Activated T-cell treated with anti-CD3 and anti-CD28 coated beads, Interleukin-2, amount 50 U/mL, for 24 hours (primary cell): ENCODE results near the gene SH2D1A.
A peak's percentile ranks its signal among the peaks of the same experiment; 100 is the strongest.

Experiments
- DNase-seq: peaks from one replicate; pipeline ENCODE4 v3.0.0-alpha.2; 2020
- H3K27ac Mint-ChIP-seq: 2 replicates; pipeline ENCODE4 v1.8.0; 2020; ENCODE audit warnings: mild to moderate bottlenecking, mixed read lengths
- H3K27me3 Mint-ChIP-seq: 2 replicates; pipeline ENCODE4 v1.8.0; 2020; ENCODE audit warnings: mixed read lengths
- H3K36me3 Mint-ChIP-seq: 2 replicates; pipeline ENCODE4 v1.8.0; 2020; ENCODE audit warnings: low read depth, mixed read lengths
- H3K4me1 Mint-ChIP-seq: 2 replicates; pipeline ENCODE4 v1.8.0; 2020; ENCODE audit warnings: low read depth, mixed read lengths
- H3K4me3 Mint-ChIP-seq: 2 replicates; pipeline ENCODE4 v1.8.0; 2020; ENCODE audit warnings: mild to moderate bottlenecking, moderate library complexity, mixed read lengths
- H3K9me3 Mint-ChIP-seq: 2 replicates; pipeline ENCODE4 v1.8.0; 2020; ENCODE audit warnings: mixed read lengths

The SH2D1A gene

DNA sequence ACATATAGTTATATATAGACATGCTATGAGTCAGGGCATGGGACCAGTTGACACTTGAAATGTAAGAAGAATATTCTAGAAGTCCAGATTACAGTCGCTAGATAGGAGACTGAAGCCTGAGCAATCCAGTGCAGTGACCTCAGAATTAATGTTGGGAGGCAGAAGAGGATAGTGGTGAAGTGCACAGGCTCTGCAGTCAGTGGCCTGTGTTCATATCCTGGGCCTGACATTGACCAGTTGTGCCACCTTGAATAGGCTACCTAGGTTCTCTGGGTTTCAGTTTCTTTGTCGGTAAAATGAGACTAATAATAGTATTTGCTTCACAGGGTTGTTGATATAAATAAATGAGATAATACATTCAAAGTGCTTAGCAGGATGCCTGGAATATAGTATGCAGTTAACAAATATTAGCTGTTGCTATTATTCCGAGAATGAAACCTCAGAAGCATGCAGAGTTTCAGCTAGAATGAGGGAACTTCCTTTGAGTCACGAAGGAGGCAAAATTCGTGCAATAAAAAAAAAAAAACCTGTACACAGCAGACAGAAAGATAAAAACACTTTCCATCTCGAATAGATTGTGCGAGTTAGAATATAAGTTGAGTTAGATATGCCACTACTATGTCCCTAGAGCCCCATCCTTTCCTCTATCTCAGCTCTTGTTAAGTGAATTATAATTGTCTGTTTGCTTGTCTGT, 4.0 kb upstream of the SH2D1A start:
- Mint-ChIP-seq H3K36me3 (peaks cover 6% of the 10 kb centered on the region), H3K4me1 (peaks cover 74% of the 10 kb centered on the region), H3K9me3 (no peaks in the 10 kb centered on the region), H3K27ac (peak overlapping the region; percentile 82), H3K27me3 (peaks cover 3% of the 10 kb centered on the region), H3K4me3 (peak overlapping the region; percentile 57)
- DNase-seq = no peak

DNA sequence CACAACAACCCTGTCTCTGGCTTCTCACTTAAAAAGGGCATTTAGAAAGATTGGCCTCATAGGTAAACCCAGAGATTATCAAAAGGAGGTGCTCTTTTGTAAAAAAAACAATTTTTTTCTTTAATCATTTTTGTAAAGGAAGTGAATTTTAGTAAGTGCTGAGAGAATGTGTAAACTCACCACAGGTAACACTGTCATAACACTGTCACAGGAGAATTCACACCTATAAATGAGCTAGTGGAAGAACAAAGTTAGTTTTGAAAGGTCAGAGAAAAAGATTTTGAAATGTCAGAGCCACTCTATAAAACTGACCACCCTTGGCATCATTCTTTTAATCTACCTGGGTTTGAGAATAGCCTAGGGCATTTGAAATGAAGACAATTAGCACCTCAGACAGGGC, 3.3 kb upstream of the SH2D1A start:
- H3K4me1 Mint-ChIP-seq = peaks cover 70% of the 10 kb centered on the region
- peak overlapping the region; percentile 57 for H3K4me3 Mint-ChIP-seq
- no peaks in the 10 kb centered on the region for H3K9me3 Mint-ChIP-seq
- H3K27ac Mint-ChIP-seq = peak overlapping the region; percentile 82
- H3K36me3 Mint-ChIP-seq = peaks cover 6% of the 10 kb centered on the region
- peaks cover 3% of the 10 kb centered on the region for H3K27me3 Mint-ChIP-seq
- DNase-seq = no peak

DNA sequence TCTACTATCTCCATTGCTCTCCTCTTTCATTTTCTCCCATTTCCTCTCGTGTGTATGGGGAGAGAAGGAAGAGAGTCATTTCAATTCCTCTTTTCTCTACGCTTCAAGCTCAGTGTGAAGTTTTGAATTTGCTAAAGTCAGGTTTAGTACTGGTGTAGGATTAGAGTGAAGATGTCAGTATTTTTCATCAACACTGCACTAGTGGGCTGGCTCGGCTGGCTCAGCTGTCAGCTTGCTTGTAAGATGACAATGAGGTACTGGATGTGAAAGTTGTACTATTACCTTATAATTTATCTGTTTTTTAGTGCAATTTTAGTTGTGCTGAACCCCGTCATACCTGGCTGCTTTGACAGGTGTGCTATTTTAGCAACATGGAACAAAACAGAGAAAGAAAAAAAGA, 2.1 kb upstream of the SH2D1A start:
- no peak for DNase-seq
- Mint-ChIP-seq H3K4me3 (peak overlapping the region; percentile 18), H3K9me3 (no peaks in the 10 kb centered on the region), H3K27me3 (peaks cover 3% of the 10 kb centered on the region), H3K36me3 (peaks cover 16% of the 10 kb centered on the region), H3K4me1 (peaks cover 71% of the 10 kb centered on the region), H3K27ac (peak overlapping the region; percentile 82)

DNA sequence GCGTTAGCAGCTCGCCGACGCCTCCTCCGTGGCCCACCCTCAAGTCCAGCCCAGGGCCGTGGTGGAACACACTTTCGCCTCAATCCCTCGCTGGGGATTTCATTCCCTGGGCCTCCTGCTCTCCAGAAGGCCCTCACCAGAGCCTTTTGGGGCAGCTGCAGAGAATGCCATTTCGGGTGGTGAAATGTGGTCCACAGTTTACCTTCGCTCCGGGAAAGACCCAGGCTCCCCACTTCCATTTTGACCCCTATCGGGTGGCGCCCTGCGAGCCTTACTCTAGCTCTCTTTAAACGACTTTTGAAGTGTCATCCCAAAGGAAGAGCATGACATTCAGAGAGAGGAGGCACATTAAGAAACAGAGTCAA, 496 bp downstream of the SH2D1A start:
- Mint-ChIP-seq H3K27ac (peak overlapping the region; percentile 98), H3K27me3 (peaks cover 3% of the 10 kb centered on the region), H3K9me3 (no peaks in the 10 kb centered on the region), H3K4me3 (peak overlapping the region; percentile 90), H3K36me3 (peaks cover 16% of the 10 kb centered on the region), H3K4me1 (peaks cover 56% of the 10 kb centered on the region)
- peak; percentile 57 for DNase-seq

DNA sequence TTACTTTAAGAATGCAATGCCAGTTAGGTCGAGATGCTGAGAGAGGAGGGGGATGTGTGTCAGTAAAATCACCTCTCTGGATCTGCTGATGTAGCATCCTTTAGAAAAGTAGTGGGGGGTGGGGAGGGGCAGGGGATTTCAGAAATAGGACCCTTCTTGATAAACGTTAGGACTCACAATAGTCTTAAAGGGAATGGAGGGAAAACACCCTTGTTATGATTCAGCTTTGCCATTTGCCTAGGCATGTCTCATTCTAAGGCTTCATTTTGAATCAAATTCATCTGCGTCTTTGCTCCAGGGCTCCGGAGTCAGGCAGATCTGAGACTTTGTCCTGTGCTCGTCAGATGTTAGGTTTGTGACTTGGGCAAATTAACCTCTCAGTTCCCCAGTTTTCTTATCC, 879 bp downstream of the SH2D1A start:
- Mint-ChIP-seq H3K27me3 (peaks cover 3% of the 10 kb centered on the region), H3K27ac (peak overlapping the region; percentile 98), H3K36me3 (peaks cover 16% of the 10 kb centered on the region), H3K4me1 (peaks cover 52% of the 10 kb centered on the region), H3K4me3 (peak overlapping the region; percentile 90), H3K9me3 (no peaks in the 10 kb centered on the region)
- no peak for DNase-seq

DNA sequence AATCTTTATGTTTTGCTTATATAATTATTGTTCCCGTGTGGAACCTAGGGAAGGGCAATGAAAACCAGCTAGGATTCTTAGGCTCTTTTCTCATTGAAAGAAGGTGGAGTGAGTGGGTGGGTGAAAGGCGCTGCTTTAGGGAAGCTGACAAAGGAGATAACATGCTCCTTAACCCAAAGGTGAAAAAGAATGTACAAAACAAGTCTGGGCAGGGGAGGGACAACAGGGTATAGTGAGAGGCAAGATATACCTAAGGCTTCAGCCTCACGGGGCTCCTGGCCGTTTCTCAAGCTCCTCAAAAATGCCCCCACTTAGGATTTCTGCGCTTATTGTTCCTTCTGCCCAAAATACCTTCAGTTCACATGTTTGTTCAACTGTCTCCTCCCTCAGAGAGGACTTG, 1.8 kb downstream of the SH2D1A start:
- H3K27ac Mint-ChIP-seq = peak overlapping the region; percentile 98
- no peaks in the 10 kb centered on the region for H3K9me3 Mint-ChIP-seq
- H3K4me1 Mint-ChIP-seq = peaks cover 47% of the 10 kb centered on the region
- peaks cover 3% of the 10 kb centered on the region for H3K27me3 Mint-ChIP-seq
- peak overlapping the region; percentile 90 for H3K4me3 Mint-ChIP-seq
- H3K36me3 Mint-ChIP-seq = peaks cover 16% of the 10 kb centered on the region
- no peak for DNase-seq

DNA sequence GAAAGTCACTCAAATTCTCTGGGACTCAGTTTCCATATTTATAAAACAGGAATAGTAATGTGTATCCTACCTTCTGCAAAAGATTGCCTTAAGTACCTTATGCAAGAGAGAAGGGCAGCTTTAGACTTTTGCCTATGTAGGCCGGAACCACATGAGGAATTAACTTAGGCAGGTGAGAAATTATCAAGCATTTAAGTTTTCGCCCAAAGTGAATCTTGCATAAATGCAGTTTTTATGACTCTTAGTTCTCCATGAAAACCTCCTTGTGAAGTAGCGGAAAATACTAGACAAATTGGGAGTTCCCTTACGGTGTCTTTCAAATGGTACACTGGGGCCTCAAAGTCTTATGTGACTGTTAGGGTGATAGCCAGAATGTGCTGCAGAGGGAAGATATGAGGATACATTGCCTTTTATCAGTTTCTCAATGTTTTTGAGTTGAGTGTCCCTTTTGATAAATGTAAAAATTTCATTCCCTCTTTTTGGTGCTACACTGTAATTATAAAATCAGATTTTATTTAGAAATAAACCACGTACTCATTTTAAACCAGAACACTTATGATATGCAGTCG, 2.6 kb downstream of the SH2D1A start:
- DNase-seq = no peak
- peak overlapping the region; percentile 90 for H3K4me3 Mint-ChIP-seq

DNA sequence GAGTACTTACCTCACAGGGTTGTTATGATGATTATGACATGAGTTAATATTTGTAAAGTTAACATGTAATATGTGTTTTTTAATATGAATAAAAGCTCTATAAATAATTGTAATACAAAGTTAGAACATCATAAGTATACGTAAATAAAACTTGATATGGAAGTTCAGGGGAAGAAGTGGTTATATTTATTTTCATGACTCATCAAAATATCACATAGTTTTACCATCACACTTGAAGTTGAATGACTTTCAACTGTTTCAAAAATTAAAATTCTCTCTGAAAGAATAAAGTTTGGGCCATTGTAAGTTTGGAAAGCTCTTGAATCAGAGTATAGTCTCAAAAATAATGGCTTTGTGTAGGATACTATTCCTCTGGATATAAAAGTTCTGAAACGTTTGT, 8.3 kb downstream of the SH2D1A start:
- peaks cover 56% of the 10 kb centered on the region for H3K4me1 Mint-ChIP-seq
- H3K36me3 Mint-ChIP-seq = peaks cover 8% of the 10 kb centered on the region
- peak overlapping the region; percentile 68 for H3K4me3 Mint-ChIP-seq
- peaks cover 6% of the 10 kb centered on the region for H3K27me3 Mint-ChIP-seq
- DNase-seq = no peak
- no peaks in the 10 kb centered on the region for H3K9me3 Mint-ChIP-seq
- peak overlapping the region; percentile 89 for H3K27ac Mint-ChIP-seq

More for the DNA sequence above, 2.6 kb downstream of the SH2D1A start:
- peaks cover 16% of the 10 kb centered on the region for H3K36me3 Mint-ChIP-seq
- H3K27ac Mint-ChIP-seq = peak overlapping the region; percentile 98
- no peaks in the 10 kb centered on the region for H3K9me3 Mint-ChIP-seq
- H3K27me3 Mint-ChIP-seq = peaks cover 3% of the 10 kb centered on the region
- peaks cover 45% of the 10 kb centered on the region for H3K4me1 Mint-ChIP-seq

DNA sequence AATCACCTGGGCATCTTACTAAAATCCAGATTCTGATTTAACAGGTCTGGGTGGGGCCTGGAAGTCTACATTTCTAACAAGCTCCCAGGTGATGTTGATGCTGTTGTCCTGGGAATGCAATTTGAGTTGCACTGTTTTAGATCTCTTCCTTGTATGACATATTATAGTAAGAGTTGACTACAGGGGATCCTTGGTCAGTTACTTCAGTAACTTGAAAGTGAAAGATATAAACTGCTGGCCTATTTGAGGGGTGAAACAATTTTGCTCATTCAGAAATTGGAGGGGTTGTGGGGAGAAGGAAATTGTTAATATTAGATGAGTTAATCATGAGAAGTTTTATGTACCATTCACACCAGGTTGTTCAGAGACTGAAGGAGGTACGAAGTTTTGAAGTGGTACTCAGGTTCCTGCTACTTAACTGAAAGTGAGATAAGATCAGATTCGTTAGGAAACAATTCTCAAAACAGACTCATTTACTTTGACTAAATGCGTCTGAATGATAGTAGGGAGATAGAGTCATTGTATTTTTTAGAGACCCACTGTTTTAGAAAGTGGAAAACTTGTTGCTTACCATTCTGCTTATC, 12.5 kb downstream of the SH2D1A start:
- Mint-ChIP-seq H3K27ac (peak overlapping the region; percentile 89), H3K4me1 (peaks cover 65% of the 10 kb centered on the region), H3K27me3 (peaks cover 9% of the 10 kb centered on the region), H3K4me3 (peak overlapping the region; percentile 61), H3K9me3 (no peaks in the 10 kb centered on the region), H3K36me3 (peaks cover 16% of the 10 kb centered on the region)
- no peak for DNase-seq

DNA sequence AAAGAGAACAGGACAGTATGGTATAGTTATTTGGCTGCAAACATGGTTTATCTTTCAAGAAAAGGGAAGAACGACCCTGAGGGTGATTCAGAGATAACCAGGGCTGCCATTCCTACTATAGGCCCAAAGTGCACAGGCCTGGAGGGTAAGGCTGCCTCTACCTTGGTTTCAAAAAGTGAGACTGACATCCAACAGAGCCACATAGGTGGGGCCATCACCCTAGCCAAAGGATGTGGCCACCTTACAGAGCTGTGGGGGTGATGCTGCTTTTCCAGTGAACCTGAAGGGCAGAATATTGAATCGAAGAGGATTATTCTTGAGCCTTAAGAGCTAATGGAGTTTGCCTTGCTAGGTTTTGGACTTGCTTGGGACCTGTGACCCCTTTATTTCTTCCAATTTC, 15.7 kb downstream of the SH2D1A start:
- Mint-ChIP-seq H3K4me1 (peaks cover 61% of the 10 kb centered on the region), H3K27me3 (peaks cover 5% of the 10 kb centered on the region), H3K9me3 (no peaks in the 10 kb centered on the region), H3K36me3 (peaks cover 20% of the 10 kb centered on the region), H3K27ac (peak overlapping the region; percentile 85), H3K4me3 (no peak overlapping the region)
- DNase-seq = no peak

DNA sequence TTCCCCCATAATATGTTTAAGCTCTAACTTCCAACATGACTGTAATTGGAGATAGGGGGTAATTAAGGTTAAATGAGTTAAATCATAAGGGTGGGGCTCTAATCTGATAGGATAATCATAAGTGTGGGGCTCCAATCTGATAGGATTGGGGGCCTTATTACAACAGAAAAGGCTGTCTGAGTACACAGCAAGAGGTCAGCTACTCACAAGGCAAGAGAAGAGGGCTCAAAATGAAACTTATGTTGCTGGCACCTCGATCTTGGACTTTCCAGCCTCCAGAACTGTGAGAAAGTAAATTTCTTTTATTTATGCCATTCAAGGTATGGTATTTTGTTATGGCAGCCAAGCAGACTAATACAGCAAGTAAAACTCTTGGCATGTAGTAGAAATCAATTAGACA, 16.4 kb downstream of the SH2D1A start:
- H3K27ac Mint-ChIP-seq = peak overlapping the region; percentile 85
- H3K4me1 Mint-ChIP-seq = peaks cover 62% of the 10 kb centered on the region
- peaks cover 24% of the 10 kb centered on the region for H3K36me3 Mint-ChIP-seq
- DNase-seq = no peak
- no peaks in the 10 kb centered on the region for H3K9me3 Mint-ChIP-seq
- H3K27me3 Mint-ChIP-seq = peaks cover 5% of the 10 kb centered on the region
- peak overlapping the region; percentile 15 for H3K4me3 Mint-ChIP-seq

DNA sequence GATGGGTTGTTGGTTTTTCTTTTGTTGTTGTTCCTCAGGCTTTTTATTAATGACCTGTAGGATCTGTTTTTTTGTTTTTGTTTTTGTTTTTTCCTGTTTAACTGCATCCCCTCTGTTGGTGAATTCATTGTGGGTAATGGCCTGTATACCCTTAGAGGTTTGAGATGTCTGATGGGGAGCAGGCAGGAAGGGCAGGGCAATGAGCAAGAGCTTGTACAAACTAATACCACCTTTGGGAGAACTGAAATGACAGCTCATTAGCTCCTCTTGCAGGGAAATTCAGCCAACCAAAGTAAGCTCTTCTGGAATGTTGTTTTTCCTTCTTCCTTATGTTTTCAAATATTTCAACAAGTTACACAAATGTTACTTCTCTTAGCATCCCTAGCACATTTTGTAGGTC, 23.4 kb downstream of the SH2D1A start:
- Mint-ChIP-seq H3K27me3 (peaks cover 7% of the 10 kb centered on the region), H3K4me1 (peaks cover 54% of the 10 kb centered on the region), H3K4me3 (no peak overlapping the region), H3K36me3 (peaks cover 67% of the 10 kb centered on the region), H3K9me3 (no peaks in the 10 kb centered on the region), H3K27ac (peak overlapping the region; percentile 64)
- no peak for DNase-seq

DNA sequence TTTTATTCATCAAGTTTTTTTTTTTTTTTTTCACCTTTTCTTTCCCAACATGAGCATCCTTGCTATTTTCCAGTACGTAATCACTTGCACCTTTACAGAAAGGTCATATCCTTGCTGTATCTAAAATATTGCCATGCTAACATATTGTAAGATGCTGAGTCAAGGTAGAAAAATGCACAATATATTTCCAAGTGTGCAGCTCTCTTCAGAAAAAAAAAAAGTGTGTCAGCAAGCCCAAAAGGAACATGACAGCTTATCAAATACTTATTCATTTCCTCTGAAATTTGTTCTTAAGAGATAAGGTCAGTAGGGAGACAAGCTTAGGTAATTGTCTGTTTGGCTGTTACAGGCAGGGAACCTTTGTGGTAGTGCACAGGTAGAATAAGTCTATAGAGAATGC, 27.0 kb downstream of the SH2D1A start:
- Mint-ChIP-seq H3K4me3 (no peak overlapping the region), H3K36me3 (peaks cover 51% of the 10 kb centered on the region), H3K27ac (no peak overlapping the region), H3K4me1 (peaks cover 36% of the 10 kb centered on the region), H3K9me3 (no peaks in the 10 kb centered on the region), H3K27me3 (peaks cover 7% of the 10 kb centered on the region)
- no peak for DNase-seq

DNA sequence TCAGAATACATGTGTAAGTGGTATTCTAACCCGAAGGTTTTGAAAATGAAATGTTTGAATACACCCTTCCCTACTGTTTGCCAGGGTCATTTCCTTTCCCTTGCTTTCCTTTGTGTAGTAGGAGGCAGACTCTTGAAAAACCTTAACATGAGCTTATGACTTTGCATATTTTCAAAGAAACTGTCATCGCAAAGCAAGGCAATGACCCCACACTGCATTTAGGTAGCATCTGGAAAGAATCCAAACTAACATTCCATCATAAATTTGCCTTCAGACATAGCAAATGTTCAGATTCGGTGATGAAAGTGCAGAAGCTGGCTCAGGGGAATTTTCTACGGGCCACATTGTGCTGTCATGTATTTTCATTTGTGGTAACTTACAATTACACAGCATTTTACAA, 32.3 kb downstream of the SH2D1A start:
- no peak overlapping the region for H3K27ac Mint-ChIP-seq
- H3K9me3 Mint-ChIP-seq = no peaks in the 10 kb centered on the region
- peaks cover 6% of the 10 kb centered on the region for H3K27me3 Mint-ChIP-seq
- no peak overlapping the region for H3K4me3 Mint-ChIP-seq
- no peak for DNase-seq
- peaks cover 21% of the 10 kb centered on the region for H3K36me3 Mint-ChIP-seq
- peaks cover 26% of the 10 kb centered on the region for H3K4me1 Mint-ChIP-seq

DNA sequence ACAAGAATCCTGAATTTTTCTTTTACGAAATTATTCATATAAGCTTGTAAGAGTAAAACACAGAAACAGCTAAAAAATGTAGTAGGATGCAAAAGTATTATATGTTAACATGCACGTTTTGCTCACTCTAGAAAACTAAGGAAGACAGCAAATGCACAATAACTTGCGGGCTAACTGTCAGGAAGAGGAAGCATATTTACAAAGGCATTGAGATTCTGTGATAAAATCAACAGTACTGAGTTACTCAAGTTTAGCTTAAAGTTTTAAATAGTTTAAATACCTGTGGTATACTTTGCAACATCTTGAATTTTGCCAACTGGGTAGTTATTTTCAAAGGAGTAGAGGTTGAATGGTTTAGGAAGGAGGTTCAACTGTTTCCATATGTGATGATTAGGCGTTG, 37.0 kb downstream of the SH2D1A start:
- H3K4me1 Mint-ChIP-seq = peaks cover 26% of the 10 kb centered on the region
- H3K4me3 Mint-ChIP-seq = no peak overlapping the region
- peaks cover 27% of the 10 kb centered on the region for H3K36me3 Mint-ChIP-seq
- peaks cover 19% of the 10 kb centered on the region for H3K27me3 Mint-ChIP-seq
- H3K27ac Mint-ChIP-seq = no peak overlapping the region
- H3K9me3 Mint-ChIP-seq = no peaks in the 10 kb centered on the region
- no peak for DNase-seq
